ENCODE results near the gene LCE3A. TPM values are rescaled to one million over a fixed set of nuclear protein-coding genes. Genes with fewer than 3 reads are reported as not detected.

The LCE3A gene
- total and polyA plus RNA-seq, 2 of the 8 experiments (the other 6 are each of a cell fraction or from before 2014, with no cell fraction given): not detected

DNA sequence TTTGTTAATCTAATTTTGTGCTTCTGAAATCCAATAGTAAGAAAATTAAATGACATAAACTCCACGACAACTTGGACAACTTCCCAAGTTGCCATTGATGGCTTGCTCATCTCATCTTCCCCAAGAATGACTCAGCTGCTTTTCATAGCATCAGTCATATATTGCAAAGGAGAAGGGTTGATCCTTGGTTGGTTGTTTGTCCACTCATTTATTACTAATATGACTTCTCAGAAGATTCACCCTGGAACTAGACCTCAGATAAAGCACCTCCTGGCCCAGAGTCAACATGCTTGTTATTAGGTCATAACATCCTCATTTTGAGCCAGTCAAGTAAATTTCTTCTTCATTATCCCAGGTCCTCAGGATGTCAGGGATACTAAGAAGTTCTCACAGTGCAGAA is 40.3 kb downstream of the LCE3A start (continued):
- TF ChIP-seq RNF2 (IDR thresholded peaks at IDR 0.05; ENCODE audit: borderline replicate concordance, low read depth, low read length, missing control alignments, poor library complexity, severe bottlenecking) (no peak), CHD2 (IDR thresholded peaks at IDR 0.05; ENCODE audit: low read length) (no peak), CREB1 (IDR thresholded peaks at IDR 0.05) (no peak), GABPA (IDR thresholded peaks at IDR 0.05; ENCODE audit: borderline replicate concordance, insufficient read depth, low read length) (no peak), ZNF274 (IDR thresholded peaks at IDR 0.05; ENCODE audit: borderline replicate concordance, extremely low read depth, low read length) (no peak)
- TF ChIP-seq, protein P1, sequence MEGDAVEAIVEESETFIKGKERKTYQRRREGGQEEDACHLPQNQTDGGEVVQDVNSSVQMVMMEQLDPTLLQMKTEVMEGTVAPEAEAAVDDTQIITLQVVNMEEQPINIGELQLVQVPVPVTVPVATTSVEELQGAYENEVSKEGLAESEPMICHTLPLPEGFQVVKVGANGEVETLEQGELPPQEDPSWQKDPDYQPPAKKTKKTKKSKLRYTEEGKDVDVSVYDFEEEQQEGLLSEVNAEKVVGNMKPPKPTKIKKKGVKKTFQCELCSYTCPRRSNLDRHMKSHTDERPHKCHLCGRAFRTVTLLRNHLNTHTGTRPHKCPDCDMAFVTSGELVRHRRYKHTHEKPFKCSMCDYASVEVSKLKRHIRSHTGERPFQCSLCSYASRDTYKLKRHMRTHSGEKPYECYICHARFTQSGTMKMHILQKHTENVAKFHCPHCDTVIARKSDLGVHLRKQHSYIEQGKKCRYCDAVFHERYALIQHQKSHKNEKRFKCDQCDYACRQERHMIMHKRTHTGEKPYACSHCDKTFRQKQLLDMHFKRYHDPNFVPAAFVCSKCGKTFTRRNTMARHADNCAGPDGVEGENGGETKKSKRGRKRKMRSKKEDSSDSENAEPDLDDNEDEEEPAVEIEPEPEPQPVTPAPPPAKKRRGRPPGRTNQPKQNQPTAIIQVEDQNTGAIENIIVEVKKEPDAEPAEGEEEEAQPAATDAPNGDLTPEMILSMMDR (IDR thresholded peaks at IDR 0.05; ENCODE audit: control extremely low read depth in 1 of 3, insufficient read depth in 1 of 3, low read depth in 1 of 3, low read length in 3 of 3): no peak
- TF ChIP-seq, protein P2, sequence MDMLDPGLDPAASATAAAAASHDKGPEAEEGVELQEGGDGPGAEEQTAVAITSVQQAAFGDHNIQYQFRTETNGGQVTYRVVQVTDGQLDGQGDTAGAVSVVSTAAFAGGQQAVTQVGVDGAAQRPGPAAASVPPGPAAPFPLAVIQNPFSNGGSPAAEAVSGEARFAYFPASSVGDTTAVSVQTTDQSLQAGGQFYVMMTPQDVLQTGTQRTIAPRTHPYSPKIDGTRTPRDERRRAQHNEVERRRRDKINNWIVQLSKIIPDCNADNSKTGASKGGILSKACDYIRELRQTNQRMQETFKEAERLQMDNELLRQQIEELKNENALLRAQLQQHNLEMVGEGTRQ (IDR thresholded peaks at IDR 0.05; ENCODE audit: low read length): no peak

Measured in H1 (cell line).